HepG2 (cell line): ENCODE data around the gene CTU2. TPM values are rescaled to one million over a fixed set of nuclear protein-coding genes. Genes with fewer than 3 reads are reported as not detected.

Source experiments
- CBFB ChIP-seq: sonication (generic); formaldehyde crosslinking; IDR thresholded peaks from 2 replicates; pipeline ENCODE4 v1.4.0; 2020; ENCODE audit warnings: missing genetic modification reagents
- CEBPG ChIP-seq: IDR thresholded peaks from 2 replicates; pipeline ENCODE4 v1.6.1; 2016
- CREB3 ChIP-seq: sonication (generic); formaldehyde crosslinking; IDR thresholded peaks from 2 replicates; pipeline ENCODE4 v1.5.0; 2020; ENCODE audit warnings: missing genetic modification reagents
- FUBP1 ChIP-seq: sonication (generic); formaldehyde crosslinking; IDR thresholded peaks from 2 replicates; pipeline ENCODE4 v1.5.1; 2020; ENCODE audit warnings: missing genetic modification reagents, mild to moderate bottlenecking, borderline replicate concordance
- GATAD2A ChIP-seq: IDR thresholded peaks from 2 replicates; pipeline ENCODE4 v1.6.1; 2016
- HOXD1 ChIP-seq: sonication (generic); formaldehyde crosslinking; IDR thresholded peaks from 2 replicates; pipeline ENCODE4 v1.5.0; 2020; ENCODE audit warnings: missing genetic modification reagents
- KMT2B ChIP-seq: IDR thresholded peaks from 2 replicates; pipeline ENCODE4 v1.6.1; 2016; ENCODE audit warnings: missing genetic modification reagents, missing compliant biosample characterization
- MAFG ChIP-seq: sonication (generic); formaldehyde crosslinking; IDR thresholded peaks from 2 replicates; pipeline ENCODE4 v1.5.1; 2020; ENCODE audit warnings: mild to moderate bottlenecking, missing genetic modification reagents
- MAFK ChIP-seq, 2 experiments: IDR thresholded peaks in 1 of 2; conservative IDR thresholded peaks in 1 of 2; 2 replicates each; pipeline ENCODE4 v1.6.1; 2011; ENCODE audit warnings: improper control_type of control experiment in 2 of 2, low read length in 2 of 2
- NPAS2 ChIP-seq: sonication (generic); formaldehyde crosslinking; IDR thresholded peaks from 2 replicates; pipeline ENCODE4 v1.8.0; 2022; ENCODE audit warnings: mild to moderate bottlenecking, missing genetic modification reagents, borderline replicate concordance
- POLR2AphosphoS2 ChIP-seq: IDR thresholded peaks from 2 replicates; pipeline ENCODE4 v1.6.1; 2011; ENCODE audit warnings: low read depth, low read length, improper control_type of control experiment
- RBAK ChIP-seq: sonication (generic); formaldehyde crosslinking; IDR thresholded peaks from 2 replicates; pipeline ENCODE4 v1.5.1; 2020; ENCODE audit warnings: mild to moderate bottlenecking, missing genetic modification reagents
- REL ChIP-seq: sonication (generic); formaldehyde crosslinking; conservative IDR thresholded peaks from 2 replicates; pipeline ENCODE4 v1.8.0; 2022; ENCODE audit warnings: mild to moderate bottlenecking, missing genetic modification reagents, moderate library complexity
- SETDB1 ChIP-seq: sonication (generic); formaldehyde crosslinking; IDR thresholded peaks from 2 replicates; pipeline ENCODE4 v1.5.1; 2020; ENCODE audit warnings: missing genetic modification reagents, mild to moderate bottlenecking, borderline replicate concordance
- SRSF9 ChIP-seq: fragments of 200-400 bp; formaldehyde crosslinking; IDR thresholded peaks from 2 replicates; pipeline ENCODE4 v1.6.1; 2018; ENCODE audit warnings: borderline replicate concordance, mild to moderate bottlenecking, low read depth, low read length; ENCODE audit not compliant: insufficient read depth, poor library complexity, severe bottlenecking
- STAG1 ChIP-seq: sonication (generic); formaldehyde crosslinking; IDR thresholded peaks from 2 replicates; pipeline ENCODE4 v1.4.0; 2020; ENCODE audit warnings: missing genetic modification reagents
- TFAP4 ChIP-seq: sonication (generic); IDR thresholded peaks from 2 replicates; pipeline ENCODE4 v1.6.1; 2016; ENCODE audit warnings: low read depth, borderline replicate concordance
- XRCC5 ChIP-seq: fragments of 200-400 bp; formaldehyde crosslinking; optimal IDR thresholded peaks from 2 replicates; pipeline ENCODE3; 2017; ENCODE audit warnings: mild to moderate bottlenecking, low read length
- YEATS2 ChIP-seq: sonication (generic); formaldehyde crosslinking; IDR thresholded peaks from 2 replicates; pipeline ENCODE4 v1.4.0; 2020; ENCODE audit warnings: missing genetic modification reagents, borderline replicate concordance
- ZEB1 ChIP-seq: IDR thresholded peaks from 2 replicates; pipeline ENCODE4 v1.6.1; 2012; ENCODE audit warnings: mild to moderate bottlenecking, low read depth, inconsistent platforms; ENCODE audit not compliant: insufficient replicate concordance
- ZFP37 ChIP-seq: sonication (generic); formaldehyde crosslinking; IDR thresholded peaks from 2 replicates; pipeline ENCODE4 v1.4.0; 2020; ENCODE audit warnings: missing genetic modification reagents, borderline replicate concordance
- ZNF12 ChIP-seq: sonication (generic); formaldehyde crosslinking; IDR thresholded peaks from 2 replicates; pipeline ENCODE4 v1.5.0; 2020; ENCODE audit warnings: missing genetic modification reagents
- ZNF124 ChIP-seq: sonication (generic); formaldehyde crosslinking; IDR thresholded peaks from 2 replicates; pipeline ENCODE4 v1.4.0; 2020; ENCODE audit warnings: missing genetic modification reagents
- ZNF430 ChIP-seq: sonication (generic); formaldehyde crosslinking; IDR thresholded peaks from 2 replicates; pipeline ENCODE4 v1.9.0; 2021; ENCODE audit warnings: mild to moderate bottlenecking, missing genetic modification reagents
- ZNF432 ChIP-seq: sonication (generic); formaldehyde crosslinking; IDR thresholded peaks from 2 replicates; pipeline ENCODE4 v1.5.0; 2020; ENCODE audit warnings: missing genetic modification reagents, mild to moderate bottlenecking, borderline replicate concordance
- ZNF468 ChIP-seq: sonication (generic); formaldehyde crosslinking; IDR thresholded peaks from 2 replicates; pipeline ENCODE4 v1.8.0; 2022; ENCODE audit warnings: mild to moderate bottlenecking, moderate library complexity, missing genetic modification reagents
- ZNF598 ChIP-seq: sonication (generic); formaldehyde crosslinking; IDR thresholded peaks from 2 replicates; pipeline ENCODE4 v1.5.1; 2020; ENCODE audit warnings: mild to moderate bottlenecking, missing genetic modification reagents, borderline replicate concordance
- polyA plus RNA-seq, 8 experiments: library from polyadenylated mRNA; depleted of rRNA in 3 of 8; stranded (reverse) in 7 of 8; unstranded in 1 of 8; fragments of >200 nt; fragmentation: Illumina TruSeq in 4 of 8; extraction: Trizol in 4 of 8; gene quantifications; 2 replicates each; pipeline versions ENCODE4 v1.2.1 to v1.2.3, GENCODE V29; 2011 to 2016; ENCODE audit warnings: low read depth in 4 of 8, missing spikeins in 1 of 8, mixed read lengths in 1 of 8; ENCODE audit not compliant: insufficient read depth in 1 of 8
- total RNA-seq, 5 experiments: library from RNA; depleted of rRNA; stranded (reverse); fragments of >200 nt; fragmentation: Illumina TruSeq; extraction: Trizol; gene quantifications; 2 replicates each; pipeline ENCODE4 v1.2.3, GENCODE V29; 2016; ENCODE audit warnings: low read depth in 1 of 5
- TF ChIP-seq, protein P1 (sequence below): IDR thresholded peaks from 2 replicates; pipeline ENCODE4 v1.6.1; 2016; ENCODE audit warnings: missing genetic modification reagents, missing compliant biosample characterization

The CTU2 gene
- total and polyA plus RNA-seq, 2 of the 13 experiments (the other 11 are each of a cell fraction or from before 2014, with no cell fraction given): 13.3 to 21.9 TPM

DNA sequence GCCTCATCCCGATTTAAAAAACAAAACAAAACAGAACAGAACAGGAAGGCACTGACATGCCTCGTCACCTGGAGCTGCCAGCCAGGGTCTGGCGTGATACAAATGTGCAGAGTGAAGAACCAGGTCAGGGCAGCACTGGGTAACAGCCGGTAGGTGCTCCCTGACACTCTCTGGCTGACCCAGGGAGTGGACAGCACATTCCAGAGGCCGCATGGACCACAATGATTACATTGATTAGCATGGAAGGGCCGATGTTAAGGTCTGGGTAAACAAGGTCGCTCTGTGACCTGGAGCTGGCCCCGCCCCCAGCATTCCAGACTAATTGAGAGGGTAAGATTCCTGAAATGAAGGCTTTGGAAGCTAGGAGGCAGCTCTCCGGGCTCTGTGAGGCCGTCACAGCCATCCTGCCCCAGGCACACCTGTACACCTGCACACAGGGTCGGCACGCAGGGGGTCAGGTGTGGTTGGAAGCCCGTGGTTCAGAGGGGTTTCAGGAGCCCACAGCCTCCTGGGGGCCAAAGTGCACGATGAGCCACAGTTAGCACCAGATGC is 57.3 kb downstream of the CTU2 start (continued):
- TF ChIP-seq ZNF432 (CRISPR knock-in tag) (no peak), ZFP37 (CRISPR knock-in tag) (no peak), RBAK (CRISPR knock-in tag) (peak; percentile 58; the same call in 1 of the 2 replicates), NPAS2 (no peak), STAG1 (CRISPR knock-in tag) (peak; percentile 46), CREB3 (CRISPR knock-in tag) (no peak), MAFG (CRISPR knock-in tag) (no peak), TFAP4 (peak; percentile 77; the same call in 1 of the 2 replicates), HOXD1 (0 out of 2 replicates have a peak, but pooled peaks have one; percentile 72), ZNF468 (no peak), ZNF12 (no peak), CEBPG (CRISPR knock-in tag) (peak; percentile 70; the same call in 1 of the 2 replicates), XRCC5 (peak; percentile 96), FUBP1 (no peak), KMT2B (CRISPR knock-in tag) (peak; percentile 81), YEATS2 (CRISPR knock-in tag) (peak; percentile 78; the same call in 1 of the 2 replicates), GATAD2A (CRISPR knock-in tag) (peak; percentile 89), ZNF430 (CRISPR knock-in tag) (no peak), SRSF9 (no peak), ZEB1 (peak; percentile 91), ZNF598 (peak; percentile 89; the same call in 1 of the 2 replicates), REL (CRISPR knock-in tag) (no peak), MAFK (conservative IDR thresholded peaks at IDR 0.05 in 1 of 2, IDR thresholded peaks at IDR 0.05 in 1 of 2; ENCODE audit: low read length in 2 of 2) (no peak), ZNF124 (CRISPR knock-in tag) (peak; percentile 95), POLR2AphosphoS2 (no peak), CBFB (CRISPR knock-in tag) (peak; percentile 94), SETDB1 (CRISPR knock-in tag) (no peak)
- TF ChIP-seq, protein P1, sequence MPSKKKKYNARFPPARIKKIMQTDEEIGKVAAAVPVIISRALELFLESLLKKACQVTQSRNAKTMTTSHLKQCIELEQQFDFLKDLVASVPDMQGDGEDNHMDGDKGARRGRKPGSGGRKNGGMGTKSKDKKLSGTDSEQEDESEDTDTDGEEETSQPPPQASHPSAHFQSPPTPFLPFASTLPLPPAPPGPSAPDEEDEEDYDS (CRISPR knock-in tag): peak; percentile 68
